Measurements from ENCODE around the gene TTC13. TPM values are rescaled to one million over a fixed set of nuclear protein-coding genes. Genes with fewer than 3 reads are reported as not detected.

The TTC13 gene
- polyA plus RNA-seq, 3 donors, result 9.2 to 24.4 (median 10.8) TPM

DNA sequence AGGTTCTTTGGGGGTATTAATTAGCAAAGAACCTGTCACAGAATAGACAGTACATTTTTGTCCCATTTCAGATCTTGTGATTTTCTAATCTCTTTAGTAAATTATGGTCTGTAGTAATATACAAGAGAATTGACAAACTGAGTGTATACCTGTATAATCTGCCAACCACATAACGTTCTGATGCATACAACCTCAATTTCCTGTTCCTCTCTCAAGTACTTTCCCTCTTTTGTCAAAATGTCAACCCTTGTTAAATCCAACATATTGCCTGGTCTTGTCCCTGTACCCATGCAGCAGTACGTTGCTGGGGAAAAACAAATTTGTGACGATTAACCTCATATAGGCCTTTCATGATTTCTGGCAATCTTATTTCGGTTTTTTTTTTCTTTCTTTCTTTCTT is 1.3 kb upstream of the TTC13 start:
- Mint-ChIP-seq H3K4me1 (peaks cover 16% of the 10 kb centered on the region), H3K4me3 (peak overlapping the region in 1 of 2 donors; percentile 98), H3K27me3 (ENCODE audit: low read depth in 3 of 3) (peaks cover 0 to 2% (median 0%) of the 10 kb centered on the region in 3 donors), H3K36me3 (peaks cover 15 to 19% of the 10 kb centered on the region in 2 donors), H3K9me3 (no peaks in the 10 kb centered on the region), H3K27ac (peak overlapping the region in 3 of 7 donors; percentile 28 to 50 (median 36))
- peak overlapping the region; percentile 87 for H2AFZ ChIP-seq (ENCODE audit: insufficient read depth, low read depth, low read length, poor library complexity, severe bottlenecking)
- 100% methylated on average over 2 of the region's 4 CpGs for WGBS (ENCODE audit: insufficient coverage)
- TF ChIP-seq, protein P1, sequence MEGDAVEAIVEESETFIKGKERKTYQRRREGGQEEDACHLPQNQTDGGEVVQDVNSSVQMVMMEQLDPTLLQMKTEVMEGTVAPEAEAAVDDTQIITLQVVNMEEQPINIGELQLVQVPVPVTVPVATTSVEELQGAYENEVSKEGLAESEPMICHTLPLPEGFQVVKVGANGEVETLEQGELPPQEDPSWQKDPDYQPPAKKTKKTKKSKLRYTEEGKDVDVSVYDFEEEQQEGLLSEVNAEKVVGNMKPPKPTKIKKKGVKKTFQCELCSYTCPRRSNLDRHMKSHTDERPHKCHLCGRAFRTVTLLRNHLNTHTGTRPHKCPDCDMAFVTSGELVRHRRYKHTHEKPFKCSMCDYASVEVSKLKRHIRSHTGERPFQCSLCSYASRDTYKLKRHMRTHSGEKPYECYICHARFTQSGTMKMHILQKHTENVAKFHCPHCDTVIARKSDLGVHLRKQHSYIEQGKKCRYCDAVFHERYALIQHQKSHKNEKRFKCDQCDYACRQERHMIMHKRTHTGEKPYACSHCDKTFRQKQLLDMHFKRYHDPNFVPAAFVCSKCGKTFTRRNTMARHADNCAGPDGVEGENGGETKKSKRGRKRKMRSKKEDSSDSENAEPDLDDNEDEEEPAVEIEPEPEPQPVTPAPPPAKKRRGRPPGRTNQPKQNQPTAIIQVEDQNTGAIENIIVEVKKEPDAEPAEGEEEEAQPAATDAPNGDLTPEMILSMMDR (IDR thresholded peaks at IDR 0.05), result no peak
- peaks cover 11% of the 10 kb centered on the region for H4K20me1 ChIP-seq (ENCODE audit: insufficient read depth, low read length)
- H3K9me3 ChIP-seq (replicated peaks in 1 of 2; ENCODE audit: control insufficient read depth in 1 of 2, insufficient read depth in 1 of 2, low read length in 2 of 2), result no peaks in the 10 kb centered on the region
- intact Hi-C loops (cut with micrococcal nuclease), result loop anchor here (5.0 to 10.0 kb wide), 4 partner anchors 63 to 357 kb away; partner anchors contain the start of genes C1orf198 (in 1 of the 2), EXOC8 (in 1 of the 2), FAM89A (in 1 of the 2) and SPRTN (in 1 of the 2)
- peaks cover 0 to 25% of the 10 kb centered on the region in 2 donors for H3K36me3 ChIP-seq (replicated peaks in 1 of 2; ENCODE audit: control insufficient read depth in 1 of 2, insufficient read depth in 2 of 2, low read length in 2 of 2)
- no peak overlapping the region for H3K9ac ChIP-seq (ENCODE audit: insufficient read depth, low read length, poor library complexity, severe bottlenecking)
- H3K79me2 ChIP-seq (ENCODE audit: insufficient read depth, low read length), result peaks cover 48% of the 10 kb centered on the region
- no peak for DNase-seq
- H3K27me3 ChIP-seq (ENCODE audit: control insufficient read depth in 2 of 2, insufficient read depth in 2 of 2, low read length in 2 of 2), result no peaks in the 10 kb centered on the region
- H3K4me3 ChIP-seq (replicated peaks in 1 of 3; ENCODE audit: low read depth in 2 of 3, low read length in 3 of 3), result no peak overlapping the region
- peak overlapping the region; percentile 92 for H3K4me2 ChIP-seq (replicated peaks; ENCODE audit: extremely low read depth, low read length, poor library complexity, severe bottlenecking)
- peaks cover 27 to 29% of the 10 kb centered on the region in 2 donors for H3K4me1 ChIP-seq (ENCODE audit: control insufficient read depth in 1 of 2, insufficient read depth in 2 of 2, low read length in 2 of 2)
- H3K27ac ChIP-seq (ENCODE audit: low read depth in 1 of 2, low read length in 2 of 2), result no peak overlapping the region

DNA sequence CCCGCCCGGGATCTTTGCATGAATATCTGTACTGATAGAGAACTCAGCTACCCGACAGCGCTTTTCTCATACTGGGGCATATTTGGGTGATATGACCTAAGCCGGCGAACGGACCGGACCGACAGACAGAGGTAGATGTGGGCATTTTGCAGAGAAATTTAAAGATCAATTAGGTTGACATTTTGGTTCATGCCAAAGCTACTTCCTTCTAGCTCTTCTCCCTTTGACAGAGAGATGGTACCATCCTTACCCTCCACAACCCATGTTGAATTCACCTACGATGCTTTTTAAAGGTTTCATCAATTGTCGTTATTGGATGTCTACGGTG is 692 bp upstream of the TTC13 start:
- Histone ChIP-seq H2AFZ (ENCODE audit: insufficient read depth, low read depth, low read length, poor library complexity, severe bottlenecking) (peak overlapping the region; percentile 87), H3K4me1 (ENCODE audit: control insufficient read depth in 1 of 2, insufficient read depth in 2 of 2, low read length in 2 of 2) (peaks cover 29 to 30% of the 10 kb centered on the region in 2 donors), H4K20me1 (ENCODE audit: insufficient read depth, low read length) (peaks cover 12% of the 10 kb centered on the region), H3K27me3 (ENCODE audit: control insufficient read depth in 2 of 2, insufficient read depth in 2 of 2, low read length in 2 of 2) (no peaks in the 10 kb centered on the region), H3K4me2 (replicated peaks; ENCODE audit: extremely low read depth, low read length, poor library complexity, severe bottlenecking) (peak overlapping the region; percentile 92), H3K27ac (ENCODE audit: low read depth in 1 of 2, low read length in 2 of 2) (peak overlapping the region; percentile 31 to 80), H3K4me3 (replicated peaks in 1 of 3; ENCODE audit: low read depth in 2 of 3, low read length in 3 of 3) (peak overlapping the region; percentile 60 to 81 (median 66)), H3K9ac (ENCODE audit: insufficient read depth, low read length, poor library complexity, severe bottlenecking) (peak overlapping the region; percentile 70), H3K9me3 (replicated peaks in 1 of 2; ENCODE audit: control insufficient read depth in 1 of 2, insufficient read depth in 1 of 2, low read length in 2 of 2) (no peaks in the 10 kb centered on the region), H3K79me2 (ENCODE audit: insufficient read depth, low read length) (peaks cover 53% of the 10 kb centered on the region), H3K36me3 (replicated peaks in 1 of 2; ENCODE audit: control insufficient read depth in 1 of 2, insufficient read depth in 2 of 2, low read length in 2 of 2) (peaks cover 0 to 25% of the 10 kb centered on the region in 2 donors)
- 9% methylated on average over 6 of the region's 12 CpGs for WGBS (ENCODE audit: insufficient coverage)
- intact Hi-C loops (cut with micrococcal nuclease), result loop anchor here (5.0 to 10.0 kb wide), 4 partner anchors 62 to 358 kb away; partner anchors contain the start of genes C1orf198 (in 1 of the 2), EXOC8 (in 1 of the 2), FAM89A (in 1 of the 2) and SPRTN (in 1 of the 2)
- peak overlapping the region; percentile 89 to 96 (median 94) for H3K27ac Mint-ChIP-seq
- peaks cover 16% of the 10 kb centered on the region for H3K4me1 Mint-ChIP-seq
- DNase-seq, result no peak
- TF ChIP-seq, protein P1 (IDR thresholded peaks at IDR 0.05), result no peak
- H3K9me3 Mint-ChIP-seq, result no peaks in the 10 kb centered on the region
- peaks cover 18 to 20% of the 10 kb centered on the region in 2 donors for H3K36me3 Mint-ChIP-seq
- peaks cover 0 to 2% (median 0%) of the 10 kb centered on the region in 3 donors for H3K27me3 Mint-ChIP-seq (ENCODE audit: low read depth in 3 of 3)
- H3K4me3 Mint-ChIP-seq, result peak overlapping the region; percentile 90 to 98

Measured in CD14-positive monocyte (primary cell).